ENCODE data around the gene MT1E.

- TF ChIP-seq CTCF (IDR thresholded peaks at IDR 0.05) = no peak
- no peak for TF ChIP-seq POLR2A (IDR thresholded peaks at IDR 0.05)
These were observed 18.4 kb upstream of the MT1E start for GRCh38 chr16:56607109-56607618.
